Gastroesophageal sphincter (tissue), 4 donors: ENCODE measurements around the gene PEX6. TPM values are rescaled to one million over a fixed set of nuclear protein-coding genes. Genes with fewer than 3 reads are reported as not detected.

ENCODE experiments used
- ATAC-seq: fragments of 150-250 bp; one replicate; pipeline ENCODE4 v1.9.1; 2016; ENCODE audit warnings: mild to moderate bottlenecking, moderate library complexity
- H3K27ac ChIP-seq, 4 donors: fragments of 200-600 bp; sonication (generic) in 3 of 4; 1 replicate in 3 of 4; 2 replicates in 1 of 4; pipeline ENCODE4 v1.5.1; 2016 to 2019
- H3K27me3 ChIP-seq: fragments of 200-600 bp; sonication (generic); one replicate; pipeline ENCODE4 v1.5.1; 2019
- H3K36me3 ChIP-seq, 2 donors: fragments of 200-600 bp; sonication (generic); one replicate each; pipeline ENCODE4 v1.5.1; 2019; ENCODE audit warnings: control low read depth in 1 of 2
- H3K4me1 ChIP-seq, 3 donors: fragments of 200-600 bp; sonication (generic); 1 replicate in 2 of 3; 2 replicates in 1 of 3; pipeline ENCODE4 v1.5.1; 2016 to 2019; ENCODE audit warnings: control low read depth in 2 of 3
- H3K4me3 ChIP-seq, 2 donors: fragments of 200-600 bp; sonication (generic); one replicate each; pipeline ENCODE4 v1.5.1; 2019; ENCODE audit warnings: mild to moderate bottlenecking in 1 of 2, moderate library complexity in 1 of 2
- H3K9me3 ChIP-seq, 3 donors: fragments of 200-600 bp; sonication (generic); one replicate each; pipeline ENCODE4 v1.5.1; 2017 to 2019; ENCODE audit warnings: control low read depth in 2 of 3
- CTCF ChIP-seq, 4 experiments: fragments of 200-600 bp in 2 of 4; fragments of 450-650 bp in 2 of 4; sonication (generic) in 1 of 4; IDR thresholded peaks; one replicate each; pipeline ENCODE4 v1.5.1; 2017 to 2019; ENCODE audit warnings: antibody characterized with exemption in 4 of 4, mild to moderate bottlenecking in 2 of 4, moderate library complexity in 2 of 4
- EP300 ChIP-seq: sonication (generic); formaldehyde crosslinking; IDR thresholded peaks from one replicate; pipeline ENCODE4 v1.6.1; 2017; ENCODE audit warnings: antibody characterized with exemption, mild to moderate bottlenecking
- POLR2A ChIP-seq, 2 donors: fragments of 450-650 bp; IDR thresholded peaks; one replicate each; pipeline ENCODE4 v1.6.1; 2017; ENCODE audit warnings: antibody characterized with exemption in 2 of 2, mild to moderate bottlenecking in 2 of 2, moderate library complexity in 1 of 2
- POLR2AphosphoS5 ChIP-seq: sonication (generic); formaldehyde crosslinking; IDR thresholded peaks from one replicate; pipeline ENCODE4 v1.6.1; 2017; ENCODE audit warnings: antibody characterized with exemption
- WGBS, 2 donors: methylation state at CpG; one replicate each; pipeline ENCODE4 v1.1.5; 2018; ENCODE audit warnings: low coverage in 1 of 2; 5-methylcytosine and 5-hydroxymethylcytosine counted together
- total RNA-seq, 4 donors: library from RNA; depleted of rRNA; stranded (reverse); fragments of >200 nt; gene quantifications; one replicate each; pipeline ENCODE4 v1.1.0, GENCODE V29; 2016

Gene PEX6
- total RNA-seq, 4 donors from 2014 or later: 9.8 to 23.5 (median 21.2) TPM

GRCh38 chr6:43020847-43021246, 41.9 kb upstream of the PEX6 start:
- Histone ChIP-seq H3K27me3 (no peaks in the 10 kb centered on the region), H3K4me1 (peaks cover 0 to 62% (median 37%) of the 10 kb centered on the region in 3 donors), H3K9me3 (no peaks in the 10 kb centered on the region), H3K4me3 (peak overlapping the region; percentile 63 to 86), H3K27ac (peak overlapping the region; percentile 34 to 94 (median 90)), H3K36me3 (peaks cover 0 to 69% of the 10 kb centered on the region in 2 donors)
- ATAC-seq: no peak
- 40% methylated on average over 1 of the region's 5 CpGs; no CpG with 5 or more reads in 1 of the 2 donors for WGBS, 2 donors
- TF ChIP-seq EP300: no peak
- no peak for TF ChIP-seq POLR2A (IDR thresholded peaks at IDR 0.05)
- no peak for TF ChIP-seq POLR2AphosphoS5
- TF ChIP-seq CTCF (IDR thresholded peaks at IDR 0.05): no peak

DNA sequence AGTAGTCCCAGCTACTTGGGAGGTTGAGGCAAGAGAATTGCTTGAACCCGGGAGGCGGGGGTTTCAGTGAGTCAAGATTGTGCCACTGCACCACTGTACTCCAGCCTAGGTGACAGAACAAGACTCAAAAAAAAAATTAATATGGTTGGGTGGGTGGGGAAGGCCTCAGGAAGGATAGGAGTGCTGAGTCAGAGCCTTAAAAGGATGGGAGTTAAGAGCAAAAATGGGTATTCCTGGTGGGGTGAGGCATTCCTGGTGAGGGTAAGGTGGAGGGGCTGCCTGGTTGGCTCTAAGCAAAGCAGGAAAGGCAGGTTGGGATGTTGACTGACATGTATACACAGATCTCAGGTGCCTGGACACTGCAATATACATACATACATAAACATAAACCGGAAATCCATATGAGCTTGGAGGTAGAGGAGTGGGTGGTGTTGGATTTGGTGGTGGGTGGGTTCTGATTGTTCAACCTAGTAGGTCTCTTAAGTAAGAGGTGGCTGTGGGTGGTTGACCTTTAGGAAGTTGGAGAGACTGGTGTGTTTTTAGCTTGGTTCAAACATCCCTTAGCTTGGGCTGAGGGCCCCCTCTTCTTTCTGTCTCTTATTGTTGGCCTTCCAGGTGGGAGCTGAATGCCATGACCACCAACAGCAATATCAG, 41.2 kb upstream of the PEX6 start:
- Histone ChIP-seq H3K27ac (peak overlapping the region in 3 of 4 donors; percentile 90 to 94 (median 91)), H3K4me3 (no peak overlapping the region), H3K9me3 (no peaks in the 10 kb centered on the region), H3K36me3 (peaks cover 0 to 63% of the 10 kb centered on the region in 2 donors), H3K4me1 (peaks cover 0 to 69% (median 43%) of the 10 kb centered on the region in 3 donors), H3K27me3 (no peaks in the 10 kb centered on the region)
- ATAC-seq: no peak
- WGBS, 2 donors: 80 to 87% methylated on average over 1 to 3 of the region's 3 CpGs
- TF ChIP-seq CTCF (IDR thresholded peaks at IDR 0.05) (no peak), POLR2AphosphoS5 (no peak), EP300 (no peak), POLR2A (IDR thresholded peaks at IDR 0.05) (no peak)

- Histone ChIP-seq H3K4me1 (peaks cover 0 to 70% (median 46%) of the 10 kb centered on the region in 3 donors), H3K9me3 (no peaks in the 10 kb centered on the region), H3K27ac (no peak overlapping the region), H3K27me3 (no peaks in the 10 kb centered on the region), H3K36me3 (peaks cover 0 to 52% of the 10 kb centered on the region in 2 donors), H3K4me3 (no peak overlapping the region)
- no peak for ATAC-seq
- WGBS, 2 donors: 75 to 89% methylated on average over 1 to 2 of the region's 2 CpGs
- TF ChIP-seq POLR2A (IDR thresholded peaks at IDR 0.05) (no peak), POLR2AphosphoS5 (no peak), EP300 (no peak), CTCF (IDR thresholded peaks at IDR 0.05) (no peak)
Observed at GRCh38 chr6:43019152-43019551, 40.2 kb upstream of the PEX6 start.

GRCh38 chr6:43016943-43017334, 38.0 kb upstream of the PEX6 start:
- peaks cover 0 to 64% (median 43%) of the 10 kb centered on the region in 3 donors for H3K4me1 ChIP-seq
- H3K4me3 ChIP-seq: peak overlapping the region in 1 of 2 donors; percentile 12

More at GRCh38 chr6:43016943-43017334, 38.0 kb upstream of the PEX6 start:
- H3K9me3 ChIP-seq: no peaks in the 10 kb centered on the region
- TF ChIP-seq POLR2AphosphoS5 (no peak), EP300 (no peak), POLR2A (IDR thresholded peaks at IDR 0.05) (no peak), CTCF (IDR thresholded peaks at IDR 0.05) (no peak)
- peaks cover 0 to 47% of the 10 kb centered on the region in 2 donors for H3K36me3 ChIP-seq
- peak overlapping the region in 3 of 4 donors; percentile 41 to 88 (median 86) for H3K27ac ChIP-seq
- no peak for ATAC-seq
- no CpG with 5 or more reads among the region's 12 CpGs for WGBS, 2 donors
- H3K27me3 ChIP-seq: no peaks in the 10 kb centered on the region
